Stimulated activated CD4-positive, alpha-beta T cell treated with anti-CD3 and anti-CD28 coated beads, Interleukin-4, amount 100 ng/mL, for 1 hour (primary cell): ENCODE results near the gene CA14.
"Not testable (repeated sequence)": the region's sequence is repeated elsewhere in the genome, so short reads cannot be mapped to it uniquely, and the experiment has no call there.

Experiments
- DNase-seq: peaks from one replicate; pipeline ENCODE4 v3.0.0-alpha.2; 2020

Gene CA14

GRCh38 chr1:150281758-150282557 is 24.4 kb downstream of the CA14 start, which contains the start of gene CIART:
Gene CIART, plus strand, starts transcription at chr1:150282554. Its CDS starts 714 bp downstream, at chr1:150283268.
- DNase-seq, result peak; percentile 69

GRCh38 chr1:150282558-150282958 is 25.0 kb downstream of the CA14 start:
- DNase-seq, result no peak

GRCh38 chr1:150283260-150283659 is 25.7 kb downstream of the CA14 start:
- no peak for DNase-seq

GRCh38 chr1:150288382-150288781 is 30.8 kb downstream of the CA14 start:
- DNase-seq, result no peak

- no peak for DNase-seq
These were observed 31.2 kb downstream of the CA14 start for GRCh38 chr1:150288822-150289221.

GRCh38 chr1:150293433-150294253 is 36.1 kb downstream of the CA14 start, which contains the start of gene MRPS21:
Gene MRPS21, plus strand, starts transcription at chr1:150293861. Its CDS starts 506 bp downstream, at chr1:150294367.
- peak; percentile 82 for DNase-seq

GRCh38 chr1:150295476-150295875 is 37.9 kb downstream of the CA14 start:
- DNase-seq, result no peak

GRCh38 chr1:150299716-150300115 is 42.1 kb downstream of the CA14 start:
- no peak for DNase-seq

- no peak for DNase-seq
These were observed 44.8 kb downstream of the CA14 start for GRCh38 chr1:150302338-150302737.

GRCh38 chr1:150302902-150303301 is 45.3 kb downstream of the CA14 start:
- DNase-seq, result no peak

- DNase-seq, result not testable (repeated sequence)
These were observed 51.0 kb downstream of the CA14 start for GRCh38 chr1:150308585-150308984.

- no peak for DNase-seq
These were observed 52.4 kb downstream of the CA14 start for GRCh38 chr1:150309758-150310508.

- no peak for DNase-seq
These were observed 54.2 kb downstream of the CA14 start for GRCh38 chr1:150311762-150312161.
